Esophagus mucosa (tissue), 1 donor: ENCODE results near the gene SLC12A7. TPM values are rescaled to one million over a fixed set of nuclear protein-coding genes. Genes with fewer than 3 reads are reported as not detected.

Source experiments
- ATAC-seq: fragments of 200-7000 bp; cut with Tn5 transposase; one replicate; pipeline ENCODE4 v1.9.1; 2020
- total RNA-seq: library from RNA; stranded (reverse); gene quantifications from one replicate; pipeline ENCODE4 v1.2.4, GENCODE V29; 2023
- donor health status: DM: yes; HTN: yes; CAD: no.

The SLC12A7 gene
- total RNA-seq, 1 donor from 2014 or later = 3.0 TPM

GRCh38 chr5:1048861-1049838 is 62.7 kb downstream of the SLC12A7 start:
- no peak for ATAC-seq

- ATAC-seq = no peak
Measured at GRCh38 chr5:1048162-1048721, 63.6 kb downstream of the SLC12A7 start.

- ATAC-seq = no peak
Measured at GRCh38 chr5:1047332-1047965, 64.4 kb downstream of the SLC12A7 start.

GRCh38 chr5:1045960-1046560 is 65.8 kb downstream of the SLC12A7 start:
- ATAC-seq = no peak

GRCh38 chr5:1044117-1044516 is 67.7 kb downstream of the SLC12A7 start:
- no peak for ATAC-seq

GRCh38 chr5:1043327-1043726 is 68.5 kb downstream of the SLC12A7 start:
- no peak for ATAC-seq

GRCh38 chr5:1042626-1043025 is 69.2 kb downstream of the SLC12A7 start:
- ATAC-seq = no peak

GRCh38 chr5:1041225-1042143 is 70.4 kb downstream of the SLC12A7 start:
- ATAC-seq = peak; percentile 26

GRCh38 chr5:1040571-1040970 is 71.3 kb downstream of the SLC12A7 start:
- ATAC-seq = no peak

- no peak for ATAC-seq
Measured at GRCh38 chr5:1039706-1040260, 72.1 kb downstream of the SLC12A7 start.

GRCh38 chr5:1039210-1039548 is 72.7 kb downstream of the SLC12A7 start:
- no peak for ATAC-seq

- ATAC-seq = no peak
Measured at GRCh38 chr5:1038417-1039209, 73.2 kb downstream of the SLC12A7 start.

GRCh38 chr5:1037671-1038416 is 74.0 kb downstream of the SLC12A7 start:
- ATAC-seq = no peak

- ATAC-seq = no peak
Measured at GRCh38 chr5:1037123-1037670, 74.7 kb downstream of the SLC12A7 start.

- ATAC-seq = no peak
Measured at GRCh38 chr5:1036504-1037122, 75.2 kb downstream of the SLC12A7 start.

GRCh38 chr5:1035421-1036405 is 76.2 kb downstream of the SLC12A7 start:
- ATAC-seq = peak; percentile 22

GRCh38 chr5:1034986-1035385 is 76.9 kb downstream of the SLC12A7 start:
- no peak for ATAC-seq

GRCh38 chr5:1034421-1034905 is 77.4 kb downstream of the SLC12A7 start:
- ATAC-seq = no peak
